Uterus (tissue), 2 donors: ENCODE data around the gene EPS8L3.

Experiments used
- POLR2A ChIP-seq, 2 donors: fragments of 450-650 bp; IDR thresholded peaks; one replicate each; pipeline ENCODE4 v1.6.1; 2016; ENCODE audit warnings: antibody characterized with exemption in 2 of 2, mild to moderate bottlenecking in 1 of 2, moderate library complexity in 1 of 2
- TF ChIP-seq, protein P1 (sequence below), 4 experiments: fragments of 200-600 bp in 2 of 4; fragments of 450-650 bp in 2 of 4; sonication (generic) in 2 of 4; IDR thresholded peaks; one replicate each; pipeline ENCODE4 v1.5.1; 2016 to 2019; ENCODE audit warnings: antibody characterized with exemption in 4 of 4, mild to moderate bottlenecking in 2 of 4, moderate library complexity in 1 of 4

DNA sequence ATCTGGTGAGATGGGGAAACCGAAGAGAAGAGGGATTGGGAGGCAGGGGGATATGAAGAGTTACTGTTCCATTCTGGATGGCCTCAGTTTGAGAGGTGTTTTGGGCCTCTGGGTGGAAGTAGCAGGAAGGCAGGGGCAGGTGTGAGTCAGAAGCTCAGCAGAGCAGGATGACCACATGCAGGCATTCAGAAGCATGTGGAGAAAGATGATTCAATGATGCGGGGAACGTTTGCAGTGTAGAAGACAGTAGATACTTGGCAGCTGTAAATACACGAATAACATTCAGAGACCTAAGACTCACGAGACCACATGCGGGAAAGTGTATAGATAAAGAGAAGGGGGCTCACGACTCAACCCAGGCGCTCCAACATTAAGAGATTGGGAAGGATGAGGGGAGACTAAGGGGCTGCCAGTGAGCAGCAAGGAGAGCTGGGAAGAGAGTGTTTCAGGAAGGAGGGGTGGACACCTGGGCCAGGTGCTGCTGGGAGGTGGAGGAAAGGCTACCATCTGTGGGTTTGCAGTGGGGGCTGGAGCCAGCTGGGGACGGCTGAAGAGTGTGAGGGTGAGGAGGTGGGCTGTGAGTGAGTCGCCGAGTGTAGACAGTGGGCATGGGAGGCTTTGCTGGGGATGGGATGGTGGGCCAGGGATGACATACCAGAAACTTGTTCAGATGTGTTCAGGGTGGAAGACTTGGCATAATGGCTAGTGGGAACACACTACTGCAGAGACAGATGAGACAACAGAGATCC, 5.8 kb upstream of the EPS8L3 start:
- TF ChIP-seq, protein P1, sequence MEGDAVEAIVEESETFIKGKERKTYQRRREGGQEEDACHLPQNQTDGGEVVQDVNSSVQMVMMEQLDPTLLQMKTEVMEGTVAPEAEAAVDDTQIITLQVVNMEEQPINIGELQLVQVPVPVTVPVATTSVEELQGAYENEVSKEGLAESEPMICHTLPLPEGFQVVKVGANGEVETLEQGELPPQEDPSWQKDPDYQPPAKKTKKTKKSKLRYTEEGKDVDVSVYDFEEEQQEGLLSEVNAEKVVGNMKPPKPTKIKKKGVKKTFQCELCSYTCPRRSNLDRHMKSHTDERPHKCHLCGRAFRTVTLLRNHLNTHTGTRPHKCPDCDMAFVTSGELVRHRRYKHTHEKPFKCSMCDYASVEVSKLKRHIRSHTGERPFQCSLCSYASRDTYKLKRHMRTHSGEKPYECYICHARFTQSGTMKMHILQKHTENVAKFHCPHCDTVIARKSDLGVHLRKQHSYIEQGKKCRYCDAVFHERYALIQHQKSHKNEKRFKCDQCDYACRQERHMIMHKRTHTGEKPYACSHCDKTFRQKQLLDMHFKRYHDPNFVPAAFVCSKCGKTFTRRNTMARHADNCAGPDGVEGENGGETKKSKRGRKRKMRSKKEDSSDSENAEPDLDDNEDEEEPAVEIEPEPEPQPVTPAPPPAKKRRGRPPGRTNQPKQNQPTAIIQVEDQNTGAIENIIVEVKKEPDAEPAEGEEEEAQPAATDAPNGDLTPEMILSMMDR (IDR thresholded peaks at IDR 0.05): no peak
- TF ChIP-seq POLR2A (IDR thresholded peaks at IDR 0.05): no peak
